HFF-Myc (cell line): ENCODE data around the gene TACO1.

Experiments
- DNase-seq: peaks from one replicate; pipeline ENCODE4 v3.0.0-alpha.2; 2011; ENCODE audit warnings: low read depth; ENCODE audit errors: extremely low read depth
- H3K4me3 ChIP-seq: replicated peaks from 2 replicates; pipeline ENCODE4 v1.5.1; 2011; ENCODE audit warnings: low read depth, mild to moderate bottlenecking, control low read depth, low read length
- CTCF ChIP-seq: IDR thresholded peaks from 2 replicates; pipeline ENCODE4 v1.5.1; 2012; ENCODE audit warnings: mild to moderate bottlenecking, low read depth, low read length, control low read depth; ENCODE audit errors: missing control alignments

Gene TACO1

DNA sequence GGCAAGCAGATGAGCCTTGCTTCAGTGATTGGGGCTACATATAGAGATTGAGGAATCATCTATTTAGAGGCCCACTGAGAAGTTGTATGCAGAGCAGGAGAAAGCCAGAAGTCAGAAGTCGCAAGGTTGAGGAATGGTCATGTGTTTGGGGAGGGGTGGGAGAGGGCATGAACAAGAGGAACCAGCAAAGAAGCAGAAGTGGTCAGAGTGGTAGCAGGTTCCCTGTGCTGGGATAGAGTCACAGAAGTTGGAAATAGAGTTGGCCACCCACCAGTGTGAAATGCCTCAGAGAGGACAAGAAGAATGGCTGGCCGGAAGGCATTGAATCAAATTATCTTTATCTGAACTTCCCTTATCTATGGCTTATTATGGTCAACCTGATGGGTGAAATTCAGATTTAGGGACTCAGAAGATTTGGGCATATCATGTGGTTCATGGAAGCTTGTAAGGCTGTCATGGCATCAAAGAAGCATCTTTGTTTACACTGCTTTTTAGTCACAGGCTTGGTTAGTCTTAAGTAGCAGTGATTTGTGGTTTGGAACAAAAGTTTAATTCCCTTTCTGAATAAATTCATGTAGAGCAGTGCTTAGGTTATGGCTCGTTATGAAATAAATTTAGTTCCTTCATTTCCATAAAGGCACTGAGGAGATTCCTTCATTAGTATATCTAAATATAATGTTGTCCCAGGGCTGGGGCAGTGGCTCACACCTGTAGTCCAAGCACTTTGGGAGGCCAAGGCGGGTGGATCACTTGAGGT is 41.2 kb downstream of the TACO1 start:
- DNase-seq, result no peak
- no peak for TF ChIP-seq CTCF
- no peak overlapping the region for H3K4me3 ChIP-seq

- H3K4me3 ChIP-seq, result no peak overlapping the region
- no peak for TF ChIP-seq CTCF
- no peak for DNase-seq
Observed at GRCh38 chr17:63644846-63645245, 44.2 kb downstream of the TACO1 start.

DNA sequence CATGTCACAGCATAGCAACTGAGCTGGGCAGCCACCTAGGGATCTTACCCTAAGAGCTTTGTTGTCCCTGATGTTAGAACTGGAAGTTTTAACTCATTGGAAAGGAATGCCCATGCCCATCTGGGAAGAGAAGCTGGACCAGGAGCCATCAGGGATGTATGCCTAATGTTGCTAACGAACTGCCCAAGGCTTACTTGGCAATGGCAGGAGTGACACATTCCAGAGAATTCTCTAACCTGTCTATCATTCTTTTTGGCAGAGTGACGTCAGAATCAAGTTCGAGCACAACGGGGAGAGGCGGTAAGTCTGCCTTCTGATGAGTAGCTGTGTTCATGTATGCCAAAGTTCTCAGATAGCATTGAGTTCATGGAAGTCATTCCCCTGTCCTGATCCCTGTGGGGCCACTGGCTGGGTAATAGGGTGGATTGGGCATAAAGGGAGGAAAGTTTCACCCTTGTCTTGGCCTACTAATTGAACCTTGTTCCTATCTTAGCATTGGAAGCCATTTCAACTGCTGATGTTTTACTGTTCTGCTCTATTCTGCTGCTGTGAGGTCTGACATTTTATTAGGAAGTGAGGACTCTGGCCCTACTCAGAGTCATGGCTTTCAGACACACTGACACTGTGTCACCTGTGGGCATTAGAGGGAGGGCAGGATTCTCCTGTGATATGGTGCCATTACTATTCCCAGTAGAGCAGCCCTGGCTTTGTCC is 45.2 kb downstream of the TACO1 start:
- TF ChIP-seq CTCF, result no peak
- no peak for DNase-seq

DNA sequence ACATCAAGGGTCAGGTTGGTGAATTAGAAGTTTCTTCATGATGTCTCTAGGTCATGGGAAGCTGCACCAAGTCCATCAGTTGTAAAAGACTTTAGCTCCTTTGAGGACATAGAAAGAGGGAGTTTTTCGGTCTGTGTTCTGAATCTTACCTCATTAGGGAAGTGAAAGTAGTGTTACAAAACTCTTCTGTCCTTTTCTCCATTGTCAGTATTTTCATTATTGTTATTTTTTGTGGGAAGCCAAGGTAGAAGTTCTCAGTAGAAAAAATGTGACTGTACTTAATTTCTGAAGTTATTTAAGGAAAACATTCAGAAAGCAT is 45.8 kb downstream of the TACO1 start:
- H3K4me3 ChIP-seq, result no peak overlapping the region
- no peak for DNase-seq
- TF ChIP-seq CTCF, result no peak

More for the DNA sequence above, 45.2 kb downstream of the TACO1 start:
- no peak overlapping the region for H3K4me3 ChIP-seq

DNA sequence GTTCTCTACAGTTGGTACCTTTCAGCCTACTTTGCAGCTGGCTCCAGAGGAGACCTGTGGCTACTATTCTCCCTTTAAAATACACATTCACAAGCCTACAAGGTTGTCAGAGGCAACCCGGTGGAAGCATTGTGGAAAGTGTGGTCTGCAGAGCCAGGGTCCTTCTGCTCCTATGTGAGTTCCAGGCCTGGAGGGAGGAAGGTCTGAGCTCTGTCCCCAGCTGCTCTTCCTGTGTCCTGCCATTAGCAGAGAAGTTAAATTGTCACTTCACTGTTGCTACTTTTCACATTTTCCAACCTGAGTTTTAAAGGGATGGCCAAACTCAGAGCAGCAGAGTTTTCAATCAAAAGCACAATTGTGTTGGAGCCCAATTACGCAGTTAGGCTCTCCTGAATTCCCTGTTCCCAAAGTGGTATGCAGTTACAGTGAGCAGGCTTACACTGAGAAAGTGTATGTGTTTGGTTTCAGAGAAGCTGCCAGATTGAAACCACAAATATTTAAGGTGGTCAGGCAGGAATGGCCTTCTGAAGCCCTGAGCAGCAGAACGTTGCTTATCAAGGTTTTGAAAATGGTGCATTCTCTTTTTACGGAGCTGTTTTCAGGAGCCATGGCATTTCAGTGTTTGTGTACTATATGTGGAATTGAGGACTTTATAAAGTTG is 46.5 kb downstream of the TACO1 start:
- no peak for DNase-seq
- H3K4me3 ChIP-seq, result no peak overlapping the region
- TF ChIP-seq CTCF, result no peak

DNA sequence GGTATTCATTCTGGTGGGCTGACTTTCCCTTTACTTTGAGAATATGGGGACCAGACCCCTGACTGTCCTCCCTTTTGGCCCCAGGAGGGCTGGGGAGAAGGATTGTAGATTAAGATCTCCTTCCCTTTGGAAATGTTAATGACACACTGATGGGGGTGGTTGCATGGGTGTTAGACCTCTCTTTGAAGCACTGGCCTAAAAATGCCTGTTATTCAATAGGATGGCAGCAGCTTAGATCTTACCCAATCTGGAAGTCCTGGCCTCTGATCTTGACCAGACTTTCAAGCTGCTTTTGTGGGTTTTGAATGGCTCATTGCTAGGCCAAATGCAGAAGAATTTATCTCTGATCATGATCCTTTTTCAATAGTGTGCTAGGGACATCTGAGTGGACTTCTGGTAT is 47.2 kb downstream of the TACO1 start:
- no peak overlapping the region for H3K4me3 ChIP-seq
- no peak for DNase-seq
- no peak for TF ChIP-seq CTCF
